AG04450 (cell line): ENCODE results near the gene STK11IP. TPM values are rescaled to one million over a fixed set of nuclear protein-coding genes. Genes with fewer than 3 reads are reported as not detected.

ENCODE experiments used
- CTCF ChIA-PET: fragments of 300-600, 350-600 bp; formaldehyde crosslinking; extraction: SDS; loops from one replicate; lab custom pipeline; 2022; ENCODE audit warnings: antibody characterized with exemption, inconsistent platforms; lab: Charles Lee
- POLR2A ChIA-PET: fragments of 350-600 bp; formaldehyde crosslinking; extraction: SDS; loops from one replicate; lab custom pipeline; 2021; ENCODE audit warnings: antibody characterized with exemption, inconsistent platforms; lab: Yijun Ruan, JAX
- DNase-seq: peaks from one replicate; pipeline ENCODE4 v3.0.0-alpha.2; 2011; ENCODE audit warnings: low read depth, low spot score
- H3K27ac ChIP-seq: one replicate; pipeline ENCODE4 v1.5.1; 2012; ENCODE audit warnings: low read depth, low read length, control low read depth
- H3K27me3 ChIP-seq: one replicate; pipeline ENCODE4 v1.6.0; 2012; ENCODE audit warnings: low read length; ENCODE audit not compliant: control insufficient read depth, insufficient read depth
- H3K4me3 ChIP-seq: 2 replicates; pipeline ENCODE4 v1.5.1; 2011; ENCODE audit warnings: mild to moderate bottlenecking, low read depth, low read length, control low read depth
- H3K9me3 ChIP-seq: 2 replicates; pipeline ENCODE4 v1.5.1; 2012; ENCODE audit warnings: low read length; ENCODE audit not compliant: control insufficient read depth, insufficient read depth
- polyA plus RNA-seq: library from polyadenylated mRNA; depleted of rRNA; stranded (reverse); fragments of >200 nt; gene quantifications from 2 replicates; pipeline ENCODE4 v1.2.3, GENCODE V29; 2011
- TF ChIP-seq, protein P1 (sequence below): IDR thresholded peaks from 2 replicates; pipeline ENCODE4 v1.5.1; 2011; ENCODE audit warnings: low read depth, low read length, control low read depth, inconsistent platforms

The STK11IP gene
- polyA plus RNA-seq, 1 experiment, result 7.7 TPM

DNA sequence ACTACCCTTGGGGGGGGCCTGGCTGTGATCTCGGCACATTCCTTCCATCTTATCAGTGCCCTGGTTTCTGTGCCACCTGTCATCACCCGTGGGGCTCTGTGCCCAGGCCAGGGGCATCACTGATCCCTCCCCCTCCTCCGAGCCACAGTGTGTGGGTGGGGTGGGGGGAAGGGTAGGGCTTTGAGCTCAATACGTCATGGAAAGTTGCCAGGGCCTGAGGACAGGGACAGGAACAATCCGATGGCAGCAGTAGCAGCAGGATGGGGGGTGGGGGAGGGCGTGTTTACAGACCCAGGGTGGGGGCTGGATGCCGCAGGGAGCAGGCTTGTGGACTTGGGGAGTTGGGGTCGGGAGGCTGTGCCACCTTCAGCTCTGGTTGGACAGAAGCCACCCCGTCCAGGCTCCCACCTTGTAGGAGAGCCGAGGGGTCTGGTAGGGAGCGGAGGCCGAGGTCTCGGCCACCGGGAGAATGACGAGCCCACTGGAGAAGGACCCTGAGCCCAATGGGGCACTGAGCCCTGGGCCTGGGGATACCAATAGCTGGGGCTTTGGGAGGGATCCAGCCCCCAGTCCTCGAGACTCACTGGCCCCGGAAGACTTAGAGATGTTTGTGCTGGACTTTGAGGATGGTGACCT is 33.2 kb downstream of the STK11IP start:
- no peak for DNase-seq
- TF ChIP-seq, protein P1, sequence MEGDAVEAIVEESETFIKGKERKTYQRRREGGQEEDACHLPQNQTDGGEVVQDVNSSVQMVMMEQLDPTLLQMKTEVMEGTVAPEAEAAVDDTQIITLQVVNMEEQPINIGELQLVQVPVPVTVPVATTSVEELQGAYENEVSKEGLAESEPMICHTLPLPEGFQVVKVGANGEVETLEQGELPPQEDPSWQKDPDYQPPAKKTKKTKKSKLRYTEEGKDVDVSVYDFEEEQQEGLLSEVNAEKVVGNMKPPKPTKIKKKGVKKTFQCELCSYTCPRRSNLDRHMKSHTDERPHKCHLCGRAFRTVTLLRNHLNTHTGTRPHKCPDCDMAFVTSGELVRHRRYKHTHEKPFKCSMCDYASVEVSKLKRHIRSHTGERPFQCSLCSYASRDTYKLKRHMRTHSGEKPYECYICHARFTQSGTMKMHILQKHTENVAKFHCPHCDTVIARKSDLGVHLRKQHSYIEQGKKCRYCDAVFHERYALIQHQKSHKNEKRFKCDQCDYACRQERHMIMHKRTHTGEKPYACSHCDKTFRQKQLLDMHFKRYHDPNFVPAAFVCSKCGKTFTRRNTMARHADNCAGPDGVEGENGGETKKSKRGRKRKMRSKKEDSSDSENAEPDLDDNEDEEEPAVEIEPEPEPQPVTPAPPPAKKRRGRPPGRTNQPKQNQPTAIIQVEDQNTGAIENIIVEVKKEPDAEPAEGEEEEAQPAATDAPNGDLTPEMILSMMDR, result no peak
- Histone ChIP-seq H3K27me3 (peaks cover 6% of the 10 kb centered on the region), H3K27ac (no peak overlapping the region), H3K9me3 (no peaks in the 10 kb centered on the region), H3K4me3 (no peak overlapping the region)
- CTCF ChIA-PET, result interaction anchor here (1.1 to 1.5 kb wide), 2 partner anchors 11 to 71 kb away, joined by 4 to 8 read pairs; no protein-coding TSS in a partner anchor
- POLR2A ChIA-PET, result no interaction called here

DNA sequence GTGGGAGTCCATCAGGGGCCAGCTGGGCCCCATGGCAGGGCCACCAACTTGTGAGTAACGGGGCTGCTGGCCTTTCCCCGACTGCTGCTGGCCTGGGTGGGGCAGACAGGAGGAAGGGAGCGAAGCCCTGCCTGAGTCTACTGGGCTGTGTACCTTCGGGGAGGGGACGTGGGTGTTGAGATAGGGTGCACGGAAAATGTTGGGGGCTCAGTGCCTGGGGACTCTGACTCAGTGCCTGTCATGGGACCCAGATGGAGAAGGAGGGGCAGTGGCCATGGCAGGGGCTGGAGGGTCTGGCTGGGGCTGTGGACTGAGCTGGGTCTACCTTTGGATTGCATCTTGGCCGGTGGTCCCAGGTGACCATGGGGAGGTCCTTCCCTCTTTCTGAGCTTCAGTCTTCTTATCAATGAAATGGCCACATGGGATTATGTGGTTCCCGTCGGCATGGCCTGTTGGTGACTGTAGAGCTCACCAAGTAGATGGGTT is 33.8 kb downstream of the STK11IP start:
- ChIA-PET POLR2A (no interaction called here), CTCF (interaction anchor here (1.5 kb wide), 1 partner anchor 71 kb away, joined by 4 read pairs; no protein-coding TSS in a partner anchor)
- no peaks in the 10 kb centered on the region for H3K9me3 ChIP-seq
- no peak for DNase-seq
- H3K4me3 ChIP-seq, result no peak overlapping the region
- H3K27ac ChIP-seq, result no peak overlapping the region
- peaks cover 3% of the 10 kb centered on the region for H3K27me3 ChIP-seq
- TF ChIP-seq, protein P1, result no peak

DNA sequence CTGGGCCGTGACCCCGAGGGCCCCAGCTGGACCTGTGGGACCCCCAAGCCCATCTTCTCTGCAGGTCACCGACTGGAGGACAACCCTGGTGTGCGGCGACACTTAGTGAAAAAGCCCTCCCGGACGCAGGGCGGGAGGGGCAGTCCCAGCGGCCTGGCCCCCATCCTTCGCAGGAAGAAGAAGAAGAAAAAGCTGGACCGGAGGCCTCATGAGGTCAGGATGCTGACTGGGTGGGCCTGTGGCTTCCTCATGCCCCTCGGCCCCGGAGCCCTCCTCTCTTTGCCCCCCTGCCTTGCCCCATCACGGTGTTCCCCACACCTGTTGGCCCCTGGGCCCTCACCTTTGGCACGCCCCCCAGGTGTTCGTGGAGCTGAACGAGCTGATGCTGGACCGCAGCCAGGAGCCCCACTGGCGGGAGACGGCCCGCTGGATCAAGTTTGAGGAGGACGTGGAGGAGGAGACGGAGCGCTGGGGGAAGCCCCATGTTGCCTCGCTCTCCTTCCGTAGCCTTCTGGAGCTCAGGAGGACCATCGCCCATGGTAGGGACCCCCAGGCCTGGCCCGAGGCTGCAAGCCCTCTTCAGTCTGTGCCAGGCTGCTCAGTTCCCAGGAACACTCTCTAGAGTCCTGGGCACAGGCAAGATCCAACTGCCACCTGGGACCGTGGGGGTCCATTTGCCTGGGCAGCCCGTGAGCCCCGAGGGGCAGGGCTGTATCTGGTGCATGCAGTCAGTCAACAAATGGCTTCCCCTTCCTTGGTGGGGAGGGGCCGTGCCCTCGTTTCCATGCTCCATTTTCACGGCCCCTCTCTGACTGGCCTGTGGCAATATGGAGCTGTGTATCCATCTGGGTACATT is 34.5 kb downstream of the STK11IP start:
- CTCF ChIA-PET, result interaction anchor here (1.5 kb wide), 1 partner anchor 72 kb away, joined by 4 read pairs; no protein-coding TSS in a partner anchor
- Histone ChIP-seq H3K4me3 (no peak overlapping the region), H3K27me3 (peaks cover under 1% of the 10 kb centered on the region), H3K9me3 (no peaks in the 10 kb centered on the region), H3K27ac (no peak overlapping the region)
- TF ChIP-seq, protein P1, result no peak
- POLR2A ChIA-PET, result no interaction called here
- DNase-seq, result no peak

DNA sequence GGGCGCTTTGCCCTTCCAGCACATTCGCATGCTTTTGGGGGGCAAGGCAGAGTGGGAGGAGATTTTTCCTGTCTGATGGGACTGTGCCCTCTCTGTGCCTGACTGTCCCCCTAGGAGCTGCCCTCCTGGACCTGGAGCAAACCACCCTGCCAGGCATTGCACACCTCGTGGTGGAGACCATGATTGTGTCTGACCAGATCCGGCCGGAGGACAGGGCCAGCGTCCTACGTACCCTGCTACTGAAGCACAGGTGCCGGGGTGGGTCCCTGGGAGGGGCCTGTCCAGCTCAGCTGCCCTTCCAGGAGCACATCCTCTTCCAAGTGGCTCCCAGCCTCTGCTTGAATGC is 35.1 kb downstream of the STK11IP start:
- POLR2A ChIA-PET, result no interaction called here
- no peaks in the 10 kb centered on the region for H3K9me3 ChIP-seq
- no peaks in the 10 kb centered on the region for H3K27me3 ChIP-seq
- CTCF ChIA-PET, result no interaction called here
- H3K27ac ChIP-seq, result no peak overlapping the region
- H3K4me3 ChIP-seq, result no peak overlapping the region
- TF ChIP-seq, protein P1, result no peak
- DNase-seq, result no peak
